ENCODE data around the gene ATXN1.

DNA sequence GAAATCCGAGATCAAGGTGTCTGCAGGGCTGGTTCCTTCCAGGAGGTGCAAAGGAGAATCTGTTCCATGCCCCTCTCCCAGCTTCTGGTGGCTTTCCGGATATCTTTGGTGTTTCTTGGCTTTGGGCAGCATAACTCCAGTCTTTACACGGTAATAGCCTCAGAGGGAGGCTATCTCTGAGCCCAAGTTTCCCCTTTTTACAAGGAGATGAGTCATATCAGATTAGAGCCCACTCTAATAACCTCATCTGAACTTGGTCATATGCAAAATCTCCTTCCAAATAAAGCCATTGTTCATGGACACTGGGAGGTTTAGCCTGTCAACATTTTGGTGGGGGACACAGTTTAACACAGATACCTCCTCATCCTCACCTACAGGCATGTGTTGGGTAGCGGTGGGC, 213.7 kb downstream of the ATXN1 start:
- TF ChIP-seq, protein P1, sequence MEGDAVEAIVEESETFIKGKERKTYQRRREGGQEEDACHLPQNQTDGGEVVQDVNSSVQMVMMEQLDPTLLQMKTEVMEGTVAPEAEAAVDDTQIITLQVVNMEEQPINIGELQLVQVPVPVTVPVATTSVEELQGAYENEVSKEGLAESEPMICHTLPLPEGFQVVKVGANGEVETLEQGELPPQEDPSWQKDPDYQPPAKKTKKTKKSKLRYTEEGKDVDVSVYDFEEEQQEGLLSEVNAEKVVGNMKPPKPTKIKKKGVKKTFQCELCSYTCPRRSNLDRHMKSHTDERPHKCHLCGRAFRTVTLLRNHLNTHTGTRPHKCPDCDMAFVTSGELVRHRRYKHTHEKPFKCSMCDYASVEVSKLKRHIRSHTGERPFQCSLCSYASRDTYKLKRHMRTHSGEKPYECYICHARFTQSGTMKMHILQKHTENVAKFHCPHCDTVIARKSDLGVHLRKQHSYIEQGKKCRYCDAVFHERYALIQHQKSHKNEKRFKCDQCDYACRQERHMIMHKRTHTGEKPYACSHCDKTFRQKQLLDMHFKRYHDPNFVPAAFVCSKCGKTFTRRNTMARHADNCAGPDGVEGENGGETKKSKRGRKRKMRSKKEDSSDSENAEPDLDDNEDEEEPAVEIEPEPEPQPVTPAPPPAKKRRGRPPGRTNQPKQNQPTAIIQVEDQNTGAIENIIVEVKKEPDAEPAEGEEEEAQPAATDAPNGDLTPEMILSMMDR (optimal IDR thresholded peaks at IDR 0.05 in 1 of 3, IDR thresholded peaks at IDR 0.05 in 1 of 3, conservative IDR thresholded peaks at IDR 0.05 in 1 of 3; ENCODE audit: extremely low read depth in 1 of 3, insufficient read depth in 2 of 3, low read length in 3 of 3) = no peak
- TF ChIP-seq EZH2 (IDR thresholded peaks at IDR 0.05; ENCODE audit: low read length) = no peak

Measured in keratinocyte (primary cell).